HG02588 (cell line): Measurements from ENCODE around the gene PRR3.
"Not testable (repeated sequence)": the region's sequence is repeated elsewhere in the genome, so short reads cannot be mapped to it uniquely, and the experiment has no call there.

Experiments used
- ATAC-seq: cut with Tn5 transposase; IDR thresholded peaks from one replicate; pipeline ENCODE4 v1.9.1; 2021; ENCODE audit warnings: mild to moderate bottlenecking, moderate library complexity; ENCODE audit not compliant: unreplicated experiment

The PRR3 gene

GRCh38 chr6:30556906-30557682 lies at the start of gene PRR3:
Gene PRR3 (plus strand): TSS chr6:30557295. CDS start chr6:30557345, 50 bp downstream.
- peak; percentile 55 for ATAC-seq

GRCh38 chr6:30507849-30508827 lies 49.0 kb upstream of the PRR3 start:
- no peak for ATAC-seq

- no peak for ATAC-seq
These were observed 48.0 kb upstream of the PRR3 start for GRCh38 chr6:30508890-30509736.

- no peak for ATAC-seq
These were observed 46.5 kb upstream of the PRR3 start for GRCh38 chr6:30510419-30511168.

- no peak for ATAC-seq
These were observed 45.9 kb upstream of the PRR3 start for GRCh38 chr6:30511169-30511546.

GRCh38 chr6:30513451-30513850 lies 43.6 kb upstream of the PRR3 start:
- ATAC-seq = no peak

- no peak for ATAC-seq
These were observed 42.0 kb upstream of the PRR3 start for GRCh38 chr6:30515106-30515505.

- peak; percentile 66 for ATAC-seq
These were observed 40.9 kb upstream of the PRR3 start for GRCh38 chr6:30515944-30516753.

GRCh38 chr6:30516754-30517076 lies 40.4 kb upstream of the PRR3 start:
- not testable (repeated sequence) for ATAC-seq

GRCh38 chr6:30517767-30518504 lies 39.2 kb upstream of the PRR3 start:
- ATAC-seq = not testable (repeated sequence)

- ATAC-seq = not testable (repeated sequence)
These were observed 38.5 kb upstream of the PRR3 start for GRCh38 chr6:30518505-30519145.

- ATAC-seq = no peak
These were observed 36.6 kb upstream of the PRR3 start for GRCh38 chr6:30520522-30520921.

- not testable (repeated sequence) for ATAC-seq
These were observed 36.0 kb upstream of the PRR3 start for GRCh38 chr6:30521082-30521481.

- not testable (repeated sequence) for ATAC-seq
These were observed 35.1 kb upstream of the PRR3 start for GRCh38 chr6:30521952-30522351.

GRCh38 chr6:30526444-30526843 lies 30.7 kb upstream of the PRR3 start:
- not testable (repeated sequence) for ATAC-seq

- peak; percentile 53 for ATAC-seq
These were observed 27.7 kb upstream of the PRR3 start for GRCh38 chr6:30529349-30529875.

GRCh38 chr6:30530014-30530413 lies 27.1 kb upstream of the PRR3 start:
- no peak for ATAC-seq
